ENCODE data around the gene FECH.
"Not testable (repeated sequence)": the region's sequence is repeated elsewhere in the genome, so short reads cannot be mapped to it uniquely, and the experiment has no call there.

Gene FECH

DNA sequence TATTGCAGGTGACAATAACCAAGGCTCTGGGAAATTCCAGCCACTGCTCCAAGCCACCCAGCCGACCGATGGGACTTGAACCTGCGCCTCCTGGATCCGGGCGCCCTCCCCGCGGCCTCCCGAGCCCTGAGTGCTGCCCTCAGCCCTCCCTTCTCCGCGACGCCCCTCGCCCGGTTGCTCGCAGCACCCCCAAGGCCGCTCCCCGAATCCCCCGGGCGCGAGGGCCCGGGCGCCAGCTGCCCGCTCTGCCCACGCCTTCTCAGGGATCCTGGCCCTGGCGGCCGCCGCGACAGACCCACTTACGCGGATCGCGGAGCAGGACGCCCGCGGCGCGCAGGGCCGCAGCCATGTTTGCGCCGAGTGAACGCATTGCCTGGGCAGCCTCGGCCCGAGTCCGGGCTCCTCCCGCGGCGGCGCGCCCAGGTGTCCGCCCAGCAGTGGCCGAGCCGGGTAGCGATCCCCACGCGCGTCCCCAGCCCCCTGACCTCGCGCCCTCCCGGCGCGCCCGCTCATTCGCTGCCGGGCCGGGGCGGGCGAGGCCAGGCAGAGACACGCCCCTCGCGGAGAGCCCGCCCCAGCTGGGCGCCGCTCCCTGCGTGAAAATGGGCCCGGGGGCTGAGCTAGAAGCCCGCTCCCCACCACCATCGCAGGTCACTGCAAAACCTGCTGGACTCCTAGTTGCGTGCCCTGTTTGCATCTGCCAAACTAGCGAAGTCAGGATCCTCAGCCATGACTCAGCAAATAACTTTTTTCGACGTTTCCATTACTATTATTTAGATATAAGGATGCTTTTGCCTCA, at the start of gene FECH:
Gene FECH (minus strand): TSS at position 452 of the 799 bp plus-strand sequence. CDS start 82 bp downstream, at position 370.
- peak; percentile 62 for DNase-seq

GRCh38 chr18:57635003-57635822, 48.7 kb upstream of the FECH start:
- no peak for DNase-seq

- no peak for DNase-seq
Measured at GRCh38 chr18:57631697-57632096, 45.2 kb upstream of the FECH start.

DNA sequence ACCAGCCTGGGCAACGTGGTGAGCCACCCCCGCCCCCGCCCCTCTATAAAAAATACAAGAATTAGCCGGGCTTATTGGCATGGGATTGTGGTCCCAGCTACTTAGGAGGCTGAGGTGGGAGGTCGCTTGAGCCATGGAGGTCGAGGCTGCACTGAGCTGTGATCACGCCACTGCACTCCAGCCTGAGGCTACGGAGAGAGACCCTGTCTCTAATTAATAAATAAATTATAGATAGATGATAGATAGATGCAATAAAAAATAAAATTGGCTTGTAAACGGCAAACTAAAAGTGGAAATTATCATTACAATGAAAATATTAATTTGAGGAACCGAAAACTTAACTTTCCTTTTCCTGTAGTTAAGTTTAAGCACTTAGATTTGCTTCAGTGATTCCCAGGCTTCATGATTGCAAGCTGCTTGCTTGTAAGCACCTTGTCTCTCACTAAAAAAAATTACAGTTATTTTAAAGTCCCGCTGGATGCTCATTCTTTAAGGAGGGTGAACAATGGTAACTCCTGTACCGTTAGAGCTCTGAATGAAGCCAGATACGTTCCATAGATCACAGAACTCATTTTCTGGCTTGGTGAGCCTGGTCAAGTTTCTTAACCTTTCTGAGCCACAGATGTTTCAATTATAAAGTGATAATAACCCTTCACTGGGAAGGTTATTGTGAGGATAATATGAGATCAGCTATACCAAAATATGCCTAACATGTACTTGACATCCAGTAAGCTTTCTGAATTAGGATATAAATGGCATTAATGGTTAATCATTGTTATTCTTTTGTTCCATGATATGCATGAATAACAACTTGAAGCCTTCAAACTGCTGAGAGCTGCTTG, 44.5 kb upstream of the FECH start:
- no peak for DNase-seq

- DNase-seq = peak; percentile 92
Measured at GRCh38 chr18:57630002-57630753, 43.7 kb upstream of the FECH start.

DNA sequence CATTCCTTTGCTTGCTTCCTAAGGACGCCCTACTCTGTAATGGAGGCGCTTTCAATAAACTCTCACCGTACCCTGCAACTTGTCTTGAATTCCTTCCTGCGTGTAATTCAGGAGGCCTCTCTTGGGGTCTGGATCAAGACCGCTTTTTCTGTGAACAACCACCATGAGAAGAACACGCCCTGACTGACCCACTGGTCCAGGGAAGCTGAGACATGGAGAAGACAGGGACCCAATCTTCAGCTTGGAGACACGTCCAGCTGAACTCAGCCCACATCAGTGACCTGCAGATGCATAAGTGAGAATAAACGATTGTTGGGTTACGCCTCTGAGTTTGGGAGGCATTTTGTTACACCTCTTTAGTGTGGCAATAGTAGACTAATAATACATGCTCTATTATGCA, 42.9 kb upstream of the FECH start:
- DNase-seq = no peak

- no peak for DNase-seq
Measured at GRCh38 chr18:57627488-57627887, 41.0 kb upstream of the FECH start.

DNA sequence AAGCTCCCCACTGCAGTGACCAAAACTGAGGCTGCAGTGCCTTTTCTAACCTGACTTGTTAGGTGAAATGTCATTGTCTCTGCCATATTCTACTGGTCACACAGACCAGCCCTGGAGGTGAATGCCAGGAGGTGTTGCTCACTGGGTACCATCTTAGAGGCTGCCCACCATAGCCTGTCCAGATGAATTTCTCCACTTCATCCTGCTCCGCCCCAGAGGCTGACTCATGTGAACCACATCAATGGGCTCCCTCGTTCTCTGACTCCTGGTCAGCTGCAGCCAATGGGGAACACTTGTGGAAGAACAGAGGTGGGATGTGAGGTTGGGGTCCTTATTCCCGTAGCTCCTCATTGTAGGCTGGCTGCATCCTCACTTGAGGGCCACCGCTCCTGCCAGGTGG, 38.5 kb upstream of the FECH start:
- no peak for DNase-seq

- no peak for DNase-seq
Measured at GRCh38 chr18:57621246-57621604, 34.7 kb upstream of the FECH start.

GRCh38 chr18:57619876-57620275, 33.4 kb upstream of the FECH start:
- DNase-seq = no peak

- no peak for DNase-seq
Measured at GRCh38 chr18:57618910-57619309, 32.4 kb upstream of the FECH start.

- DNase-seq = no peak
Measured at GRCh38 chr18:57603871-57604270, 17.4 kb upstream of the FECH start.

DNA sequence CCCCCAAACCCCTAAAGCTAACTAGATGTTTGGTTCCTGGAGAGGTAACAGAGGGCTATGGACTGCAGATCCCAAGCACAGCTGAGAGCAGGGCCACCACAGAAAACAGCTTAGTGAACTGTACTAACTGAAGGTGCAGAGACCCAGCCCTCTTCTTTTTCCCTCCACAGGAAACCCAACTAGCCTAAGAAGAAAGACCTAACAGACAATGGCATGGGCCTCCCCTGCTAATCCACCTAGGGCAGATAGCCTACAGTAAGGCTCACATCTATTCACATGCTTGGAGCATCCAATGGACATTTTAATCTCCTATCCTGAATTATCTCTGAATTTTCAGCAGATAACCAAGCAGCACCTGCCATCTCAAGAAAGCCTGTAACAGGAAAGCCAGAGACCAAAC, 8.8 kb upstream of the FECH start:
- DNase-seq = no peak

GRCh38 chr18:57592716-57593115, 6.2 kb upstream of the FECH start:
- DNase-seq = not testable (repeated sequence)

- DNase-seq = no peak
Measured at GRCh38 chr18:57589161-57589560, 2.7 kb upstream of the FECH start.

- DNase-seq = no peak
Measured at GRCh38 chr18:57587098-57587661, 678 bp upstream of the FECH start.

- no peak for DNase-seq
Measured at GRCh38 chr18:57585855-57586250, 649 bp downstream of the FECH start.

DNA sequence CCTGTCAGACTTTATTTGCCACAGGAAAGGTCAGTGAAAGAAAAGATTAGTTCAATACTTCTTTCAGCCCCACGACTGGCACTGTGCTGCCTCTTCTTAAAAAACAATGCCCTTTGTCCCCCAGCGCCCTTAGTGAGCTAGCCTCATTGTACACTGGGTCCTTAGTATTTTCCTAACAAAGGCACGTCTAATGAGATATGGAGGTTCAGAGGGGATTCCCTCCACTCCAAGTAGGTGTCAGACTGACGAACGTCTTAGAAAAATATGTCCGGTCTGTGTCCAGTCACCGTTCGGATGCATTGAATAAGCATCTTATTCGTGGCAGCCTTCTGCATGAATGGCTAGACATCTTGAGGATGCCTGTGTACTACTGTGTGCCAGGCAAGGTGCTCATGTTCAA, 1.1 kb downstream of the FECH start:
- DNase-seq = no peak

DNA sequence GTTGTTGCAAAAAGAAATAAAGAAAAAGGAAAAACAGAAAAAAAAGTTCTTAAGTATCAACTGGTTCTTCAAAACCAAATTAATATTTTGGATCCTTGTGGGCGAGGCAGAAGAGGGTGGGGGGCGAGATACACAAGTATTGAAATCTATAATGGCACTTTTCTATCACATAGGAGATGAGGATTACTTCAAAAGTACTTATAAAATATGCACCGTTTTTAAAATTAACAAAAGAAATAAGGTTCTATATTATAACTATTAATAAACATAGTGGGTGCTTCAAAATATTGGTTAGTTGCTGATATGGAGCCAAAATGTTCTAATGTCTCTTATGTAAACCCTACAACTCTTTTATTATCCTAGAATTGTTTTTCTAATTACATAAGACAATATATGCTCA, 2.1 kb downstream of the FECH start:
- no peak for DNase-seq

DNA sequence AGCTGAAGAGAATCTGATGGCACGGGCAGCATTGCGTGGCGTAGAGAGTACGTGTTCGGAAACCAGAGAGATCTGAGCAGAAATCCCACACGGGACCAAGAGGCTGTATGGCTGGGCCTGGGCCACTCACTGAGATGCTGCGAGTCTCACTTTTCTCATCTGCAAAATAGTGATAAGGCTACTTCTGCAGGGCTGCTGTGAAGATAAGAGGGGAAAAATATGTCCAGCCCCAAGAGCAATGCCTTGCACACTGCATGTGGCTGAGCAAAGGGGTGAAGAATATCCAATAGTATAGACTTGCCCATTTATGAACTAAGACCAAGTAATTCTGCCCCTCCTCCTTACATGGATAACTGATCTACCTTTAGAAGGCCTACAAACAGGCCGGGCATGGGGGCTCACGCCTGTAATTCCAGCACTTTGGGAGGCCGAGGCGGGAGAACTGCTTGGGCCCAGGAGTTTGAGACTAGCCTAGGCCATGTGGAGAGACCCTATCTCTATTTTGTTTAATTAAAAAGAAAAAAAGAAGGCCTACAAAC, 3.1 kb downstream of the FECH start:
- DNase-seq = no peak

DNA sequence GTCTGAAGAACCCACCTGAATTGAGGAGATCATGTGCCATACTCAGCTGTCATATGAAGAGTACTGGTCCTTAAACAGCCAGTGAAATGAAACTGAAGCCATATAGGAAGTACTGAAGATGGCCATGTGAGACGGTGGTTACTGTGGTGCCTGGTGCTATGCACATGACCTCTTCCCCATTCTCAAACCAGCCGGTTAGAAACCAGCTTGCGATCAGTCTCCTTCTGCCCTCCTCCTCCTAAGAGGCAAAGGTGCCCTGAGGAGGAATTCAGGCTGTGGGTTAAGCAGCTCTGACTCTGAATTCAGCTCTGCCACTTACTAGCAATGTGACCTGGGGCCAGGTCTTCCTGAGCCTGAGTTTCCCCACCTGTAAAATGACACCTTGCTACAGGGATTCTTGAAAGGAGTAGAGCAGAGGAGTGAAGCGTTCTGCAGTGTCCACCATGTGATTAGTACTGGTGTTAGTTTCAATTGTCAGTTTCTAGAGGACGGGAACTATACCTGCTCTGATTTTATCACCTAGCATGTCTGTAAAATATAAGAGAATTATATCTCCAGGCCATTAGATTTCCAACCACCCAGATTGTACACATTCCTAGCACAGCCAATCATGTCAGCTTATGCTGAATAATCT, 5.1 kb downstream of the FECH start:
- no peak for DNase-seq

Measured in activated gamma-delta T cell treated with Interleukin-2 at 50 U/mL for 16 hours (primary cell).